GM12878 (cell line): ENCODE data around the gene SCAP.
"Not testable (repeated sequence)": the region's sequence is repeated elsewhere in the genome, so short reads cannot be mapped to it uniquely, and the experiment has no call there.

Experiments
- CREM ChIP-seq: IDR thresholded peaks from 2 replicates; pipeline ENCODE4 v1.6.1; 2014; ENCODE audit warnings: antibody characterized with exemption, low read depth
- ETV6 ChIP-seq, 2 experiments: fragments of 450-650 bp in 1 of 2; IDR thresholded peaks in 1 of 2; conservative IDR thresholded peaks in 1 of 2; 2 replicates each; pipeline ENCODE4 v1.6.1; 2014; ENCODE audit warnings: antibody characterized with exemption in 1 of 2, borderline replicate concordance in 1 of 2, low read depth in 1 of 2, mild to moderate bottlenecking in 1 of 2, moderate library complexity in 1 of 2
- HDGF ChIP-seq: fragments of 450-650 bp; IDR thresholded peaks from 2 replicates; pipeline ENCODE4 v1.6.1; 2016; ENCODE audit warnings: antibody characterized with exemption
- POLR2A ChIP-seq: IDR thresholded peaks from 2 replicates; pipeline ENCODE4 v1.6.1; 2011; ENCODE audit warnings: low read depth, mild to moderate bottlenecking, low read length
- RAD21 ChIP-seq: IDR thresholded peaks from 2 replicates; pipeline ENCODE4 v1.6.1; 2011; ENCODE audit warnings: mild to moderate bottlenecking, low read depth, low read length, moderate library complexity; ENCODE audit not compliant: insufficient read depth
- SKIL ChIP-seq: fragments of 450-650 bp; IDR thresholded peaks from 2 replicates; pipeline ENCODE4 v1.6.1; 2017; ENCODE audit warnings: mild to moderate bottlenecking, low read depth, inconsistent platforms; ENCODE audit not compliant: poor library complexity, severe bottlenecking
- USF2 ChIP-seq: IDR thresholded peaks from 2 replicates; pipeline ENCODE4 v1.6.1; 2011; ENCODE audit warnings: low read depth, low read length, improper control_type of control experiment, borderline replicate concordance
- TF ChIP-seq, protein P1 (sequence below), 3 experiments: IDR thresholded peaks in 2 of 3; conservative IDR thresholded peaks in 1 of 3; 2 replicates each; pipeline ENCODE4 v1.5.1; 2011; ENCODE audit warnings: low read depth in 3 of 3, low read length in 3 of 3, mild to moderate bottlenecking in 3 of 3, control low read depth in 2 of 3, moderate library complexity in 2 of 3, inconsistent platforms in 1 of 3, mixed read lengths in 1 of 3; ENCODE audit not compliant: control insufficient read depth in 2 of 3, insufficient read depth in 1 of 3; ENCODE audit errors: extremely low read depth in 1 of 3

DNA sequence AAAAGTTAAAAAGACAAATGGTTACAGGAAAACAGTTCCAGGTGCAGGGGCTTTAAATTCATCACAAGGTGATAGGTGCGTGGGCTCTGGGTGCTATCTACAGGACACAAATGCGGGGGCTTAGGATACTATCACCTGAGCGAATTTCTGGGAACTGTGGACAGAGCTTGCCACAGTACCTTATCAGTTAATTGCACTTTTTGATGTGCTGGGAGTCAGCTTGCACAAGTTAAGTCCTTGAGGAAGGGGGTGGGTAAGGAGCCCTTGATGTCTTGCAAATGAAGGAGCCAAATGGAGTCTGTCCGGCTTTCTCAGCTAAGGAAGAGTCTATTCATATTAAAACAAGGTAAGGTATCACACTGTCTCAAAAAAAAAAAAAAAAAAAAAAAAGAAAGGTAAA lies 6.0 kb upstream of the SCAP start:
- TF ChIP-seq SKIL; USF2; ETV6 (conservative IDR thresholded peaks at IDR 0.05 in 1 of 2, IDR thresholded peaks at IDR 0.05 in 1 of 2; ENCODE audit: borderline replicate concordance in 1 of 2, low read depth in 1 of 2); HDGF; POLR2A; CREM; RAD21: not testable (repeated sequence)
- TF ChIP-seq, protein P1, sequence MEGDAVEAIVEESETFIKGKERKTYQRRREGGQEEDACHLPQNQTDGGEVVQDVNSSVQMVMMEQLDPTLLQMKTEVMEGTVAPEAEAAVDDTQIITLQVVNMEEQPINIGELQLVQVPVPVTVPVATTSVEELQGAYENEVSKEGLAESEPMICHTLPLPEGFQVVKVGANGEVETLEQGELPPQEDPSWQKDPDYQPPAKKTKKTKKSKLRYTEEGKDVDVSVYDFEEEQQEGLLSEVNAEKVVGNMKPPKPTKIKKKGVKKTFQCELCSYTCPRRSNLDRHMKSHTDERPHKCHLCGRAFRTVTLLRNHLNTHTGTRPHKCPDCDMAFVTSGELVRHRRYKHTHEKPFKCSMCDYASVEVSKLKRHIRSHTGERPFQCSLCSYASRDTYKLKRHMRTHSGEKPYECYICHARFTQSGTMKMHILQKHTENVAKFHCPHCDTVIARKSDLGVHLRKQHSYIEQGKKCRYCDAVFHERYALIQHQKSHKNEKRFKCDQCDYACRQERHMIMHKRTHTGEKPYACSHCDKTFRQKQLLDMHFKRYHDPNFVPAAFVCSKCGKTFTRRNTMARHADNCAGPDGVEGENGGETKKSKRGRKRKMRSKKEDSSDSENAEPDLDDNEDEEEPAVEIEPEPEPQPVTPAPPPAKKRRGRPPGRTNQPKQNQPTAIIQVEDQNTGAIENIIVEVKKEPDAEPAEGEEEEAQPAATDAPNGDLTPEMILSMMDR (IDR thresholded peaks at IDR 0.05 in 2 of 3, conservative IDR thresholded peaks at IDR 0.05 in 1 of 3; ENCODE audit: control insufficient read depth in 2 of 3, extremely low read depth in 1 of 3, insufficient read depth in 1 of 3, low read depth in 3 of 3, low read length in 3 of 3): not testable (repeated sequence)
